H1 (cell line): ENCODE measurements around the gene PEPD. TPM values are rescaled to one million over a fixed set of nuclear protein-coding genes. Genes with fewer than 3 reads are reported as not detected.
A peak's percentile ranks its signal among the peaks of the same experiment; 100 is the strongest.

Source experiments
- CTCF ChIA-PET: fragments of 300-600 bp; sonication (Branson Sonifier 250); formaldehyde crosslinking; loops from one replicate; lab custom pipeline; 2021; ENCODE audit not compliant: partially characterized antibody; lab: Charles Lee
- POLR2A ChIA-PET: fragments of 300-600 bp; sonication (Branson Sonifier 250); formaldehyde crosslinking; loops from one replicate; lab custom pipeline; 2021; ENCODE audit warnings: inconsistent platforms; ENCODE audit not compliant: partially characterized antibody; lab: Charles Lee
- DNase-seq, 2 experiments: peaks; one replicate each; pipeline versions ENCODE4 v3.0.0 to v3.0.0-alpha.2; 2010 to 2022; ENCODE audit warnings: low spot score in 2 of 2, low read depth in 1 of 2, mixed read lengths in 1 of 2
- FAIRE-seq: peaks from 2 replicates; lab custom pipeline; 2011; peaks lifted over from hg19 to GRCh38; lab: Jason Lieb, UNC
- H2AFZ ChIP-seq: 2 replicates; pipeline ENCODE4 v1.8.1; 2012; ENCODE audit warnings: low read length, inconsistent platforms
- H2AK5ac ChIP-seq: 2 replicates; pipeline ENCODE4 v1.6.1; 2013; ENCODE audit warnings: low read depth, low read length
- H2BK120ac ChIP-seq: replicated peaks from 2 replicates; pipeline ENCODE3; 2013; ENCODE audit warnings: low read depth, low read length, inconsistent platforms
- H2BK12ac ChIP-seq: 2 replicates; pipeline ENCODE4 v1.6.1; 2013; ENCODE audit warnings: low read depth, low read length
- H2BK15ac ChIP-seq: 2 replicates; pipeline ENCODE4 v1.6.1; 2013; ENCODE audit warnings: low read length
- H2BK20ac ChIP-seq: 2 replicates; pipeline ENCODE4 v1.6.1; 2013; ENCODE audit warnings: low read length
- H2BK5ac ChIP-seq: 2 replicates; pipeline ENCODE4 v1.6.1; 2013; ENCODE audit warnings: low read depth, low read length
- H3K14ac ChIP-seq: 2 replicates; pipeline ENCODE4 v1.6.1; 2013; ENCODE audit warnings: inconsistent platforms; ENCODE audit not compliant: insufficient read length
- H3K18ac ChIP-seq: 2 replicates; pipeline ENCODE4 v1.6.1; 2013; ENCODE audit warnings: low read length; ENCODE audit errors: extremely low read depth
- H3K23ac ChIP-seq: 2 replicates; pipeline ENCODE4 v1.6.1; 2013; ENCODE audit warnings: inconsistent platforms; ENCODE audit not compliant: insufficient read length
- H3K23me2 ChIP-seq: 2 replicates; pipeline ENCODE4 v1.6.1; 2013; ENCODE audit warnings: low read depth, low read length
- H3K27ac ChIP-seq: 2 replicates; pipeline ENCODE4 v1.6.1; 2011; ENCODE audit warnings: low read depth, low read length, inconsistent platforms
- H3K27me3 ChIP-seq, 4 experiments: replicated peaks in 1 of 4; 1 replicate in 1 of 4; 2 replicates in 3 of 4; pipeline versions ENCODE4 v1.6.1 to v1.8.1; 2011 to 2013; ENCODE audit warnings: low read length in 3 of 4, mild to moderate bottlenecking in 3 of 4, inconsistent platforms in 2 of 4, mixed read lengths in 2 of 4, moderate library complexity in 1 of 4; ENCODE audit not compliant: control insufficient read depth in 3 of 4, insufficient read depth in 3 of 4; ENCODE audit errors: extremely low read depth in 1 of 4
- H3K36me3 ChIP-seq, 4 experiments: 2 replicates each; pipeline versions ENCODE4 v1.6.1 to v1.8.1; 2011 to 2013; ENCODE audit warnings: mild to moderate bottlenecking in 4 of 4, low read length in 3 of 4, moderate library complexity in 2 of 4, control low read depth in 1 of 4, inconsistent platforms in 1 of 4; ENCODE audit not compliant: insufficient read depth in 4 of 4, control insufficient read depth in 2 of 4
- H3K4ac ChIP-seq: replicated peaks from 2 replicates; pipeline ENCODE3; 2013; ENCODE audit warnings: low read length, low read depth, mixed read lengths, inconsistent platforms; ENCODE audit not compliant: insufficient read length
- H3K4me1 ChIP-seq, 4 experiments: replicated peaks in 1 of 4; 1 replicate in 1 of 4; 2 replicates in 3 of 4; pipeline versions ENCODE4 v1.6.1 to v1.8.1; 2011 to 2013; ENCODE audit warnings: low read length in 3 of 4, inconsistent platforms in 2 of 4, mixed read lengths in 1 of 4; ENCODE audit not compliant: insufficient read depth in 4 of 4, control insufficient read depth in 3 of 4
- H3K4me2 ChIP-seq, 2 experiments: 2 replicates each; pipeline versions ENCODE4 v1.6.1 to v1.8.1; 2011 to 2013; ENCODE audit warnings: low read depth in 2 of 2, low read length in 2 of 2, control low read depth in 1 of 2, inconsistent platforms in 1 of 2, mild to moderate bottlenecking in 1 of 2; ENCODE audit not compliant: insufficient read depth in 1 of 2
- H3K4me3 ChIP-seq, 4 experiments: fragments of 200-600, 300-600 bp in 1 of 4; sonication (generic), shearing (Covaris generic), sonication (Bioruptor Twin) in 1 of 4; 2 replicates each; pipeline versions ENCODE4 v1.5.1 to v1.8.1; 2011 to 2016; ENCODE audit warnings: low read length in 4 of 4, low read depth in 3 of 4, control low read depth in 2 of 4, inconsistent platforms in 2 of 4, mild to moderate bottlenecking in 2 of 4, mixed read lengths in 1 of 4, moderate library complexity in 1 of 4; ENCODE audit not compliant: insufficient read depth in 2 of 4; ENCODE audit errors: extremely low read depth in 1 of 4
- H3K56ac ChIP-seq: replicated peaks from 2 replicates; pipeline ENCODE3; 2013; ENCODE audit warnings: low read depth, mild to moderate bottlenecking, mixed read lengths, low read length, inconsistent platforms; ENCODE audit not compliant: insufficient read length
- H3K79me1 ChIP-seq: 2 replicates; pipeline ENCODE4 v1.6.1; 2013; ENCODE audit warnings: low read depth, low read length, control low read depth
- H3K79me2 ChIP-seq, 2 experiments: 2 replicates each; pipeline versions ENCODE4 v1.6.1 to v1.8.1; 2012 to 2013; ENCODE audit warnings: low read length in 2 of 2, mild to moderate bottlenecking in 2 of 2, inconsistent platforms in 1 of 2; ENCODE audit not compliant: insufficient read depth in 2 of 2, control insufficient read depth in 1 of 2
- H3K9ac ChIP-seq, 4 experiments: replicated peaks in 1 of 4; 1 replicate in 1 of 4; 2 replicates in 3 of 4; pipeline versions ENCODE4 v1.6.1 to v1.8.1; 2011 to 2013; ENCODE audit warnings: low read depth in 3 of 4, low read length in 3 of 4, control low read depth in 2 of 4, mild to moderate bottlenecking in 2 of 4, moderate library complexity in 2 of 4, inconsistent platforms in 1 of 4; ENCODE audit errors: extremely low read depth in 1 of 4
- H3K9me3 ChIP-seq, 2 experiments: 2 replicates each; pipeline versions ENCODE4 v1.6.1 to v1.8.1; 2012 to 2013; ENCODE audit warnings: mild to moderate bottlenecking in 2 of 2, moderate library complexity in 2 of 2, control low read depth in 1 of 2, inconsistent platforms in 1 of 2, low read depth in 1 of 2, low read length in 1 of 2, mixed read lengths in 1 of 2; ENCODE audit not compliant: insufficient read depth in 2 of 2
- H4K20me1 ChIP-seq, 2 experiments: replicated peaks in 1 of 2; 2 replicates each; pipeline versions ENCODE3 to v1.8.1; 2011 to 2013; ENCODE audit warnings: inconsistent platforms in 2 of 2, low read length in 2 of 2, mild to moderate bottlenecking in 1 of 2; ENCODE audit not compliant: insufficient read depth in 2 of 2, control insufficient read depth in 1 of 2
- H4K5ac ChIP-seq: 2 replicates; pipeline ENCODE4 v1.6.1; 2013; ENCODE audit warnings: low read length, low read depth, mixed read lengths, inconsistent platforms; ENCODE audit not compliant: insufficient read length
- H4K8ac ChIP-seq: 2 replicates; pipeline ENCODE4 v1.8.0; 2013; ENCODE audit warnings: mild to moderate bottlenecking, moderate library complexity, low read length, inconsistent platforms; ENCODE audit not compliant: insufficient read depth; ENCODE audit errors: extremely low read depth
- H4K91ac ChIP-seq: replicated peaks from 2 replicates; pipeline ENCODE3; 2013; ENCODE audit warnings: low read length, mixed read lengths, inconsistent platforms; ENCODE audit not compliant: insufficient read length
- BACH1 ChIP-seq: IDR thresholded peaks from 2 replicates; pipeline ENCODE4 v1.6.1; 2012; ENCODE audit warnings: low read length, improper control_type of control experiment
- CHD1 ChIP-seq: IDR thresholded peaks from 2 replicates; pipeline ENCODE4 v1.6.1; 2012; ENCODE audit warnings: low read depth, low read length, improper control_type of control experiment
- CHD2 ChIP-seq: IDR thresholded peaks from 2 replicates; pipeline ENCODE4 v1.6.1; 2012; ENCODE audit warnings: low read length, improper control_type of control experiment
- E2F6 ChIP-seq: IDR thresholded peaks from 2 replicates; pipeline ENCODE4 v1.6.1; 2012; ENCODE audit warnings: inconsistent platforms
- GABPA ChIP-seq: IDR thresholded peaks from 2 replicates; pipeline ENCODE4 v1.6.1; 2011; ENCODE audit warnings: mild to moderate bottlenecking, low read length, moderate library complexity, borderline replicate concordance; ENCODE audit not compliant: insufficient read depth
- KDM1A ChIP-seq: fragments of 200-600, 300-600 bp; sonication (generic); IDR thresholded peaks from 2 replicates; pipeline ENCODE4 v1.7.1; 2016; ENCODE audit warnings: mild to moderate bottlenecking, low read length, borderline replicate concordance
- KDM5A ChIP-seq: fragments of 200-600 bp; IDR thresholded peaks from 2 replicates; pipeline ENCODE4 v1.7.1; 2012; ENCODE audit warnings: mild to moderate bottlenecking, low read length, inconsistent platforms, mixed read lengths
- NRF1 ChIP-seq: IDR thresholded peaks from 2 replicates; pipeline ENCODE4 v1.6.1; 2011; ENCODE audit warnings: mild to moderate bottlenecking, low read depth, low read length, improper control_type of control experiment
- SIX5 ChIP-seq: IDR thresholded peaks from 2 replicates; pipeline ENCODE4 v1.6.1; 2011; ENCODE audit warnings: mild to moderate bottlenecking, low read depth, low read length
- TAF7 ChIP-seq: optimal IDR thresholded peaks from 2 replicates; pipeline ENCODE3; 2011; ENCODE audit warnings: low read depth, mild to moderate bottlenecking, inconsistent platforms, low read length, moderate library complexity, borderline replicate concordance
- WGBS, 2 experiments: shearing (Covaris generic) in 1 of 2; methylation state at CpG; one replicate each; pipeline versions ENCODE4 v1.1.6 to v1.1.7; 2013 to 2015; ENCODE audit warnings: low lambda C conversion rate in 2 of 2, mixed read lengths in 2 of 2, inconsistent platforms in 1 of 2, low coverage in 1 of 2, missing lambda C conversion rate in 1 of 2; ENCODE audit not compliant: insufficient replicate concordance in 2 of 2, insufficient coverage in 1 of 2, insufficient read length in 1 of 2; ENCODE audit errors: extremely low coverage in 1 of 2, missing lambda C conversion rate in 1 of 2; 5-methylcytosine and 5-hydroxymethylcytosine counted together
- polyA plus RNA-seq, 7 experiments: library from polyadenylated mRNA; depleted of rRNA in 3 of 7; stranded (reverse) in 5 of 7; unstranded in 2 of 7; fragments of >200 nt in 5 of 7; fragments of 200-250 nt in 2 of 7; gene quantifications; 1 replicate in 5 of 7; 2 replicates in 1 of 7; 4 replicates in 1 of 7; pipeline versions ENCODE4 v1.2.1 to v1.2.3, GENCODE V29; 2011 to 2013; ENCODE audit warnings: missing spikeins in 2 of 7, mixed read lengths in 2 of 7
- total RNA-seq: library from RNA; stranded (reverse); fragmentation: NEBNext Ultra II Directional; extraction: Animal tissue kit (Norgen Biotek cat#: 25700); gene quantifications from 2 replicates; pipeline ENCODE4 v1.2.1, GENCODE V29; 2021
- TF ChIP-seq, protein P1 (sequence below): IDR thresholded peaks from 2 replicates; pipeline ENCODE4 v1.6.1; 2012; ENCODE audit warnings: low read length, inconsistent platforms

PEPD gene
- total and polyA plus RNA-seq, 2 of the 8 experiments (the other 6 are each of a cell fraction or from before 2014, with no cell fraction given), result 84.1 to 178 TPM

GRCh38 chr19:33376423-33376822 is 145.2 kb downstream of the PEPD start:
- Histone ChIP-seq H4K91ac (no peak overlapping the region), H3K23me2 (peaks cover 6% of the 10 kb centered on the region), H3K14ac (no peak overlapping the region), H3K27me3 (no peaks in the 10 kb centered on the region), H3K79me2 (peaks cover 27 to 74% of the 10 kb centered on the region in 2 experiments), H3K9me3 (no peaks in the 10 kb centered on the region), H4K8ac (no peak overlapping the region), H3K36me3 (peaks cover 0 to 9% (median 2%) of the 10 kb centered on the region in 4 experiments; a peak in 4 of 8 replicates), H4K20me1 (peaks cover 32 to 34% of the 10 kb centered on the region in 2 experiments), H3K4me3 (no peak overlapping the region), H3K18ac (no peak overlapping the region), H3K9ac (no peak overlapping the region), H2AK5ac (no peak overlapping the region), H3K56ac (no peak overlapping the region), H3K4ac (no peak overlapping the region), H3K79me1 (peaks cover 19% of the 10 kb centered on the region), H4K5ac (no peak overlapping the region), H2BK20ac (no peak overlapping the region), H3K4me1 (peaks cover 4 to 12% (median 6%) of the 10 kb centered on the region in 4 experiments; a peak in 6 of 7 replicates), H3K23ac (no peak overlapping the region), H2BK15ac (no peak overlapping the region), H2BK5ac (no peak overlapping the region), H2BK120ac (no peak overlapping the region), H2BK12ac (no peak overlapping the region), H3K4me2 (peak overlapping the region in 1 of 2 experiments; percentile 16; a peak in 1 of 4 replicates), H2AFZ (no peak overlapping the region), H3K27ac (no peak overlapping the region)
- no peak for FAIRE-seq
- TF ChIP-seq SIX5, result no peak
- TF ChIP-seq CHD1, result no peak
- no peak for TF ChIP-seq KDM5A
- TF ChIP-seq, protein P1, sequence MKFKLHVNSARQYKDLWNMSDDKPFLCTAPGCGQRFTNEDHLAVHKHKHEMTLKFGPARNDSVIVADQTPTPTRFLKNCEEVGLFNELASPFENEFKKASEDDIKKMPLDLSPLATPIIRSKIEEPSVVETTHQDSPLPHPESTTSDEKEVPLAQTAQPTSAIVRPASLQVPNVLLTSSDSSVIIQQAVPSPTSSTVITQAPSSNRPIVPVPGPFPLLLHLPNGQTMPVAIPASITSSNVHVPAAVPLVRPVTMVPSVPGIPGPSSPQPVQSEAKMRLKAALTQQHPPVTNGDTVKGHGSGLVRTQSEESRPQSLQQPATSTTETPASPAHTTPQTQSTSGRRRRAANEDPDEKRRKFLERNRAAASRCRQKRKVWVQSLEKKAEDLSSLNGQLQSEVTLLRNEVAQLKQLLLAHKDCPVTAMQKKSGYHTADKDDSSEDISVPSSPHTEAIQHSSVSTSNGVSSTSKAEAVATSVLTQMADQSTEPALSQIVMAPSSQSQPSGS, result no peak
- TF ChIP-seq GABPA, result no peak
- TF ChIP-seq KDM1A, result no peak
- no peak for TF ChIP-seq BACH1
- no peak for TF ChIP-seq TAF7
- TF ChIP-seq NRF1, result no peak
- TF ChIP-seq CHD2, result no peak
- TF ChIP-seq E2F6, result no peak
- 79% methylated on average over 2 of the region's 2 CpGs; no CpG with 5 or more reads in 1 of the 2 experiments for WGBS, 2 experiments
- DNase-seq, result no peak
- POLR2A ChIA-PET, result interaction anchor here (0.8 to 2.1 kb wide), 8 partner anchors 10 to 130 kb away, joined by 3 to 7 read pairs (median 4); partner anchors contain the start of gene CEBPA
- CTCF ChIA-PET, result interaction anchor here (0.7 to 4.2 kb wide), 10 partner anchors 12 to 489 kb away, joined by 3 to 21 read pairs (median 4); partner anchors contain the start of gene CEBPA
